HG02588 (cell line): ENCODE data around the gene TANGO2.

Experiments used
- ATAC-seq: cut with Tn5 transposase; IDR thresholded peaks from one replicate; pipeline ENCODE4 v1.9.1; 2021; ENCODE audit warnings: mild to moderate bottlenecking, moderate library complexity; ENCODE audit not compliant: unreplicated experiment

Gene TANGO2

GRCh38 chr22:20096574-20097420, 75.9 kb downstream of the TANGO2 start:
- ATAC-seq = no peak

- ATAC-seq = no peak
These were observed 78.3 kb downstream of the TANGO2 start for GRCh38 chr22:20099099-20099711.

GRCh38 chr22:20101638-20102037, 80.7 kb downstream of the TANGO2 start:
- ATAC-seq = no peak

GRCh38 chr22:20102203-20102780, 81.4 kb downstream of the TANGO2 start:
- no peak for ATAC-seq

GRCh38 chr22:20105456-20106204, 84.7 kb downstream of the TANGO2 start:
- no peak for ATAC-seq

- ATAC-seq = no peak
These were observed 85.4 kb downstream of the TANGO2 start for GRCh38 chr22:20106205-20106848.

GRCh38 chr22:20106849-20107237, 85.9 kb downstream of the TANGO2 start:
- no peak for ATAC-seq

GRCh38 chr22:20107471-20107901, 86.6 kb downstream of the TANGO2 start:
- no peak for ATAC-seq

- ATAC-seq = no peak
These were observed 87.2 kb downstream of the TANGO2 start for GRCh38 chr22:20107951-20108756.

- no peak for ATAC-seq
These were observed 87.9 kb downstream of the TANGO2 start for GRCh38 chr22:20108757-20109230.

GRCh38 chr22:20109411-20110358, 88.8 kb downstream of the TANGO2 start:
- no peak for ATAC-seq

- no peak for ATAC-seq
These were observed 89.6 kb downstream of the TANGO2 start for GRCh38 chr22:20110359-20110985.

- no peak for ATAC-seq
These were observed 90.3 kb downstream of the TANGO2 start for GRCh38 chr22:20111045-20111688.

GRCh38 chr22:20111689-20112622, 91.0 kb downstream of the TANGO2 start:
- ATAC-seq = no peak

- ATAC-seq = no peak
These were observed 92.0 kb downstream of the TANGO2 start for GRCh38 chr22:20112623-20113511.
